ENCODE results near the gene FUCA1. TPM values are rescaled to one million over a fixed set of nuclear protein-coding genes. Genes with fewer than 3 reads are reported as not detected.

Gene FUCA1
- total RNA-seq, 1 donor from 2014 or later = 12.6 TPM

- no peaks in the 10 kb centered on the region for H3K27me3 Mint-ChIP-seq (ENCODE audit: insufficient read depth, low read depth)
- H3K27ac Mint-ChIP-seq = no peak overlapping the region
- Histone ChIP-seq H3K27me3 (no peaks in the 10 kb centered on the region), H4K20me1 (ENCODE audit: low read depth) (peaks cover 3% of the 10 kb centered on the region), H3K79me2 (ENCODE audit: low read depth) (peaks cover 17% of the 10 kb centered on the region), H3F3A (ENCODE audit: low read depth) (peaks cover 13% of the 10 kb centered on the region), H3K4me2 (peak overlapping the region; percentile 94), H3K4me3 (no peak overlapping the region), H2AFZ (replicated peaks) (no peak overlapping the region), H3K36me3 (no peaks in the 10 kb centered on the region), H3K27ac (no peak overlapping the region), H3K9ac (no peak overlapping the region), H3K9me3 (ENCODE audit: low read depth) (no peaks in the 10 kb centered on the region), H3K4me1 (peaks cover 6% of the 10 kb centered on the region)
- no peaks in the 10 kb centered on the region for H3K36me3 Mint-ChIP-seq
- no peak for DNase-seq (ENCODE audit: low spot score)
- TF ChIP-seq EZH2 (IDR thresholded peaks at IDR 0.05) = no peak
- no peak for TF ChIP-seq EZH2phosphoT487 (IDR thresholded peaks at IDR 0.05)
- TF ChIP-seq CTCF (IDR thresholded peaks at IDR 0.05) = no peak
- H3K9me3 Mint-ChIP-seq = no peaks in the 10 kb centered on the region
- H3K4me1 Mint-ChIP-seq = peaks cover 16% of the 10 kb centered on the region
- H3K4me3 Mint-ChIP-seq = peak overlapping the region; percentile 98
Observed at GRCh38 chr1:23823767-23824166, 44.3 kb downstream of the FUCA1 start.

- H3K27me3 ChIP-seq = no peaks in the 10 kb centered on the region
- no peaks in the 10 kb centered on the region for H3K79me2 ChIP-seq (ENCODE audit: low read depth)
- Mint-ChIP-seq H3K9me3 (no peaks in the 10 kb centered on the region), H3K4me1 (no peaks in the 10 kb centered on the region), H3K36me3 (peaks cover 3% of the 10 kb centered on the region), H3K4me3 (no peak overlapping the region), H3K27me3 (ENCODE audit: insufficient read depth, low read depth) (no peaks in the 10 kb centered on the region), H3K27ac (no peak overlapping the region)
- H3F3A ChIP-seq (ENCODE audit: low read depth) = no peaks in the 10 kb centered on the region
- TF ChIP-seq EZH2phosphoT487 (IDR thresholded peaks at IDR 0.05) (no peak), EZH2 (IDR thresholded peaks at IDR 0.05) (no peak), CTCF (IDR thresholded peaks at IDR 0.05) (no peak)
- H3K9ac ChIP-seq = no peak overlapping the region
- H4K20me1 ChIP-seq (ENCODE audit: low read depth) = peaks cover 1% of the 10 kb centered on the region
- DNase-seq (ENCODE audit: low spot score) = no peak
- no peaks in the 10 kb centered on the region for H3K4me1 ChIP-seq
- no peaks in the 10 kb centered on the region for H3K9me3 ChIP-seq (ENCODE audit: low read depth)
- no peak overlapping the region for H2AFZ ChIP-seq (replicated peaks)
- H3K36me3 ChIP-seq = no peaks in the 10 kb centered on the region
- H3K27ac ChIP-seq = no peak overlapping the region
- H3K4me3 ChIP-seq = no peak overlapping the region
- no peak overlapping the region for H3K4me2 ChIP-seq
Observed at GRCh38 chr1:23817633-23818032, 50.5 kb downstream of the FUCA1 start.

GRCh38 chr1:23816906-23817305, 51.2 kb downstream of the FUCA1 start:
- Histone ChIP-seq H3K27me3 (no peaks in the 10 kb centered on the region), H3K36me3 (no peaks in the 10 kb centered on the region), H3K4me2 (no peak overlapping the region), H3K27ac (no peak overlapping the region), H4K20me1 (ENCODE audit: low read depth) (no peaks in the 10 kb centered on the region), H3K4me3 (no peak overlapping the region), H2AFZ (replicated peaks) (no peak overlapping the region), H3F3A (ENCODE audit: low read depth) (no peaks in the 10 kb centered on the region), H3K79me2 (ENCODE audit: low read depth) (no peaks in the 10 kb centered on the region), H3K9ac (no peak overlapping the region), H3K9me3 (ENCODE audit: low read depth) (no peaks in the 10 kb centered on the region), H3K4me1 (no peaks in the 10 kb centered on the region)
- Mint-ChIP-seq H3K9me3 (no peaks in the 10 kb centered on the region), H3K27ac (no peak overlapping the region), H3K27me3 (ENCODE audit: insufficient read depth, low read depth) (no peaks in the 10 kb centered on the region), H3K4me3 (no peak overlapping the region), H3K36me3 (peaks cover 5% of the 10 kb centered on the region), H3K4me1 (no peaks in the 10 kb centered on the region)
- TF ChIP-seq EZH2 (IDR thresholded peaks at IDR 0.05) (no peak), EZH2phosphoT487 (IDR thresholded peaks at IDR 0.05) (no peak)
- no peak for DNase-seq (ENCODE audit: low spot score)

- no peaks in the 10 kb centered on the region for H3K27me3 Mint-ChIP-seq (ENCODE audit: insufficient read depth, low read depth)
- no peak overlapping the region for H3K27ac ChIP-seq
- H3F3A ChIP-seq (ENCODE audit: low read depth) = no peaks in the 10 kb centered on the region
- no peak overlapping the region for H3K4me3 ChIP-seq
- no peaks in the 10 kb centered on the region for H3K9me3 ChIP-seq (ENCODE audit: low read depth)
- no peaks in the 10 kb centered on the region for H3K9me3 Mint-ChIP-seq
- no peak overlapping the region for H3K4me2 ChIP-seq
- H2AFZ ChIP-seq (replicated peaks) = no peak overlapping the region
- H3K4me1 Mint-ChIP-seq = no peaks in the 10 kb centered on the region
- no peaks in the 10 kb centered on the region for H3K27me3 ChIP-seq
- peaks cover 8% of the 10 kb centered on the region for H3K36me3 Mint-ChIP-seq
- TF ChIP-seq EZH2phosphoT487 (IDR thresholded peaks at IDR 0.05) (no peak), EZH2 (IDR thresholded peaks at IDR 0.05) (no peak), CTCF (IDR thresholded peaks at IDR 0.05) (no peak)
- H3K9ac ChIP-seq = no peak overlapping the region
- H3K4me3 Mint-ChIP-seq = no peak overlapping the region
- no peak for DNase-seq (ENCODE audit: low spot score)
- no peaks in the 10 kb centered on the region for H3K4me1 ChIP-seq
- no peaks in the 10 kb centered on the region for H4K20me1 ChIP-seq (ENCODE audit: low read depth)
- H3K79me2 ChIP-seq (ENCODE audit: low read depth) = no peaks in the 10 kb centered on the region
- H3K27ac Mint-ChIP-seq = no peak overlapping the region
- H3K36me3 ChIP-seq = no peaks in the 10 kb centered on the region
Observed at GRCh38 chr1:23816361-23816760, 51.7 kb downstream of the FUCA1 start.

All from neural progenitor cell (in vitro differentiated cells).